Measurements from ENCODE around the gene UCN3.
A peak's percentile ranks its signal among the peaks of the same experiment; 100 is the strongest.

Gene UCN3

DNA sequence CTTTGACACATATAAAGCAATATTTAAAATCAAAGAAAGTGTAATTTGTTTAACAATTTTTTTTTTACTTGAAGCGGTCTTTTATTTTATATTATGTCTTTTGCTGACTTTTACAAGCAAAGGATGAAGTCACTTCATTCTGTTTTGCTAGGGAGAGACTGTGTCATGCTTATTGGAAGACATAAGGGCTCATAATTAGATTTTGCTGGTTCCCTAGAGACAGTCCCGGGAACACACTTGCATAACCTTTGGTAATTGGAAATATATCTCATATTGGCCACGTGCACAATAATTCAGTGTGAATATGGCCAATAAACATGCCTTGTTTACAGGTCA is 47.1 kb downstream of the UCN3 start:
- no peak for DNase-seq

DNA sequence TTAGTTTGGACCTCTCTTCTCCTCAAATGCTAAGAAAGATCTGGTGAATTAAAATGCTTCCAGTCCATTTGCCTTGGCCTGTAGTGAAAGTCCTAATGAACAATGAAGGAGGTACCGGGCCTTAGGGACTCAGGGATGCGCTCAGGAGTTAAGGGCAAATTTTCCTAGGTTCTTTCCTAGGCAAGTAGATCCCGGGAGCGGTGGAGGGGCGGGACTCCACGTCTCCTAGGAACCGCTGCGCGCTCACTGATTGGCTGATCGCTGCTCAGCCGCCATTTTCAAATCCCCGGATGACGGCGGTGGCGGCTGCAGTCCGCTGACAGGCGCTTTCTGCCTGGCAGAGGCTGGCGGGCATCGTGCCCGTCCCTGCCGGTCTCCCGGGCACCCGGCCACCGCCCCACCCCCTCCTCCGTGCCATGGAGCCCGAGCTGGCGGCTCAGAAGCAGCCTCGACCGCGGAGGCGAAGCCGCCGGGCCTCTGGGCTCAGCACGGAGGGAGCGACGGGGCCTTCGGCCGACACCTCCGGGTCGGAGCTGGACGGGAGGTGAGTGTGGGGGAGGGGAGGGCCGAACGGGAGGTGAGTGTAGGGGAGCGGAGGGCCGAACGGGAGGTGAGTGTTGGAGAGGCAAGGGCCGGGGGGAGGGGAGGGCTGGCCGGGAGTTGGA is 47.6 kb downstream of the UCN3 start, which contains the start of gene NET1:
NET1 (plus strand) TSS at position 281 of the 665 bp plus-strand sequence; CDS start at position 417, 136 bp downstream.
- peak; percentile 65 for DNase-seq

DNA sequence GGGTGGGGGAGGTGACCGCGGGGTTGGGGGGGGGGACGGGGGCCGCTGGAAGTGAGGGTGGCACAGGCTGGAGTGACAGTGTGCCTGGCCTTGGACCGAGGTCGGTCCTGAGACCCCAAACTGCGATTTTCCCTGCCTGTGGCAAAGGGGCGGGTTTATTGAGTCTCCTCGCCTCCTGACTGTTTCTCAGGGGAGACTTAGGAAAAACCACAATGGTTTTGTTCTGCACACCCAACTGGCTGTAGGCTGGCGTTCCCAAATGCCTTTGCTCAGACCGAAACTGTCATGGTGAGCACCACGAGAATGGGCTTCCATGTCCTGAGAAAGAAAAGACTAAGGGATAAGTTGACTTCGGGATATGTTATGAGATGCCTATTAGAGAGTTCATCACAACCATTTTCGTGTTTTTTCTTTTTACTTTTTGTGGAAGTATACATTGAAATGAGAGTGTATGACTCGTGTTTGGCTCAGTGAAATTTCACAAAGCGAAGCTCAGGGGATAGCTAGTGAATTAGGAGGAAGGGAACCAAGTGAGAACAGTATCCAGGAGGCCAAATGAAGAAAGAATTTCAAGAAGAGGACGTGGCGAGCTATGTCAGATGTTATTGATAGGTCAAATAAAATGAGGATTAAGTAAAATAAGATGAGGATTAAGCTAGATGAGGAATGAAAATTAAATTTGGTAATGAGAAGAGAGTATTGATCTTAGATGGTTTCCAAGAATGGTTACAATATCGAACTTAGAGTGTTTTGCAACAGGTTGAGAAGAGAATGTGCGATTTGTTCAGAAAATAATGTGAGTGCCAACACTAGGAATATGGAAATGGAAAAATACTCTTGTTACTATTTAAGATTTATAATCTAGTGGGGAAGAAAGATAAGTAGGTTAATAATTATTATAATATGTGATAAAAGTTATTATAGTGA is 48.5 kb downstream of the UCN3 start:
- DNase-seq = no peak

DNA sequence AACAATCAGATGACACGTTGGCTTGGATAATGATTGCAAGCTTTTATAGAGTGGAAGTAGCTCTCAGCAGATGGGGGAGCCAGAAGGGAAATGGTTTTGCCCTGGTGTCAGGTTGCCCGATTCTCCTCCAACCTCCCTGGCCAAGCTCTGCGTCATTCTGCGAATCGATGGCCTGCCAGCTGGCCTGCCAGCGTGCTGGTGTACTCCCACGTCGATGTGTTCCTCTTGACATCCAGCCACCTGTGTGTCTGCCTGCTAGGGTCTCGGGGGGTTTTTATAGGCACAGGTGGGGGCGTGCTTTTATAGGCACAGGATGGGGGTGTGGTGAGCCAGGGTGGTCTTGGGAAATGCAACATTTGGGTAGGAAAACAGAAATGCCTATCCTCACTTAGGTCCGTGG is 52.2 kb downstream of the UCN3 start:
- no peak for DNase-seq

DNA sequence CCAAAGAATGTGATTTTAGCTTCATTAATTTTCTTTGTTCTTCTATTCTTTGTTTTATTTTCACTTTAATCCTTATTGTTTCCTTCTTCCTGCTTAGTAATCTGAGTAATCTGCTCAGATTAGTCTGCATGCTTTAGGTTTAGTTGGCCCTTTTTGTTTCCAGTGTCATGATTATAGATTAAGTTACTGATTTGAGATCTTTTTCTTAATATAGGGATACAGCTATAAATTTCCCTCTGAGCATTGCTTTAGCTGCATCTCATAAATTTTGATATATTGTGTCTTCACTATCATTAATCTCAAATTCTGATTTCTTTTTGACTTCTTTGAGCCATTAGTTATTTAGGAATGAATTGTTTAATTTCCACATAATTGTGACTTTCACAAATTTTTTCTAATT is 53.8 kb downstream of the UCN3 start:
- DNase-seq = no peak

DNA sequence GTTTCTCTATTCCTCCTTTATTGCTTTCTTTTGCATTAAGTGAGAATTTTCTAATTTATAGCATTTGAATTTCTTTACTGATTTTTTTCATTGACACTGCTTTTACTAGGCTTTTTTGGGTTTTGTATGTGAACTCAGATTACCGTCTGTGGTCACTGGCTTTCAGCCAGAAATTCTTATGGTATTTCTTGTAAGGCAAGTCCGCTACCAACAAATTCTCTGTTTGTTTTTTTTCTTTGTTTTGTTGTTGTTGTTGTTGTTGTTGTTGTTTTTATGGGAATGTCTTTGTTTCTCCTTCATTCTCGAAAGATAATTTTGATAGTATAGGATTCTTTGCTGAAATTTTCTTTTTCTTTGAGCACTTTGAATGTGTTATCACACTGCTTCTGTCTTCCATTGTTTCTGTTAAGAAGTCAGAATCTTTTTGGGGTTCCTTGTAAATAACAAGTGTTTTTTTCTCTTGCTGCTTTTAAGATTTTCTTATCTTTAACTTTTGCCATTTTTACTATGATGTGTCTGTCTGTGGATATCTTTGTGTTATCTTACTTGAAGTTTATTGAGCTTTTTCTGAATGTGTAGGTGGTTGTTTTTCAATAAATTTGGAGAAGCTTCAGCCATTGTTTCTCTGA is 54.8 kb downstream of the UCN3 start:
- no peak for DNase-seq

DNA sequence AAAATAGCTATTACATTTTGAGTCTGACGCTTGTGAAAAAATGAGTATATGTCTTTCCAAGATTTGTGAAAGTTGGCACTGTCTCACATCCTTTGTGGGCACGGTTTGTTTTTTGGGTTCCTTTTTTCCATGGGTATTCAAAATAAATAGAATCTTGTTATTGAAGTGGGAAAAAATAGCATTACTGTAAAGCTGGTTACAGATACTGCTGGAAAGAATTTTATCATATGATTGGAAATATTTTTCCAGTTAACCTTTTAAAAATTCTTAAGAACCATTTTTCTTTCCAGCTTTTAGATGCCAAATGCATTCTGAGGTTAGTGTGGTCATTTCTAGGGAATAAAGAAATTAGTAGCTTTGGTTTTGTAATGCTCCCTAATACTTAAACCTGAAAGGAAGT is 59.0 kb downstream of the UCN3 start:
- no peak for DNase-seq
